Esophagus (tissue), 2 donors: Measurements from ENCODE around the gene SLC35F1. TPM values are rescaled to one million over a fixed set of nuclear protein-coding genes. Genes with fewer than 3 reads are reported as not detected.

Experiments
- H3K27ac ChIP-seq, 2 donors: one replicate each; pipeline ENCODE4 v1.5.1; 2013; ENCODE audit warnings: low read depth in 2 of 2, mild to moderate bottlenecking in 2 of 2, inconsistent platforms in 1 of 2, low read length in 1 of 2, moderate library complexity in 1 of 2
- H3K27me3 ChIP-seq, 2 donors: one replicate each; pipeline ENCODE4 v1.6.1; 2013; ENCODE audit warnings: low read length in 2 of 2, control low read depth in 1 of 2, mild to moderate bottlenecking in 1 of 2; ENCODE audit not compliant: insufficient read depth in 2 of 2, control insufficient read depth in 1 of 2
- H3K36me3 ChIP-seq, 2 donors: one replicate each; pipeline ENCODE4 v1.6.1; 2013; ENCODE audit warnings: low read length in 1 of 2; ENCODE audit not compliant: control insufficient read depth in 2 of 2, insufficient read depth in 2 of 2
- H3K4me1 ChIP-seq, 2 donors: one replicate each; pipeline ENCODE4 v1.6.1; 2013; ENCODE audit warnings: low read length in 1 of 2; ENCODE audit not compliant: control insufficient read depth in 2 of 2, insufficient read depth in 2 of 2
- H3K4me3 ChIP-seq, 2 donors: one replicate each; pipeline ENCODE4 v1.5.1; 2013; ENCODE audit warnings: low read length in 2 of 2, mild to moderate bottlenecking in 2 of 2, low read depth in 1 of 2, moderate library complexity in 1 of 2
- H3K9me3 ChIP-seq, 2 donors: one replicate each; pipeline ENCODE4 v1.6.1; 2013; ENCODE audit warnings: mild to moderate bottlenecking in 2 of 2, low read depth in 1 of 2, low read length in 1 of 2, moderate library complexity in 1 of 2; ENCODE audit not compliant: control insufficient read depth in 2 of 2, insufficient read depth in 1 of 2
- WGBS, 2 donors: extraction: QIAGEN DNeasy Blood & Tissue Kit; methylation state at CpG; one replicate each; pipeline ENCODE4 v1.1.7; 2013; 5-methylcytosine and 5-hydroxymethylcytosine counted together
- polyA plus RNA-seq, 2 donors: library from polyadenylated mRNA; stranded (reverse); fragments of 200-250 nt; gene quantifications; one replicate each; pipeline ENCODE4 v1.2.3, GENCODE V29; 2013
- donor health status: healthy with polysubstance abuse.
- donor health status: Bipolar disorder and iron deficiency.

The SLC35F1 gene
- polyA plus RNA-seq, 2 donors: 0.08 to 0.13 TPM

DNA sequence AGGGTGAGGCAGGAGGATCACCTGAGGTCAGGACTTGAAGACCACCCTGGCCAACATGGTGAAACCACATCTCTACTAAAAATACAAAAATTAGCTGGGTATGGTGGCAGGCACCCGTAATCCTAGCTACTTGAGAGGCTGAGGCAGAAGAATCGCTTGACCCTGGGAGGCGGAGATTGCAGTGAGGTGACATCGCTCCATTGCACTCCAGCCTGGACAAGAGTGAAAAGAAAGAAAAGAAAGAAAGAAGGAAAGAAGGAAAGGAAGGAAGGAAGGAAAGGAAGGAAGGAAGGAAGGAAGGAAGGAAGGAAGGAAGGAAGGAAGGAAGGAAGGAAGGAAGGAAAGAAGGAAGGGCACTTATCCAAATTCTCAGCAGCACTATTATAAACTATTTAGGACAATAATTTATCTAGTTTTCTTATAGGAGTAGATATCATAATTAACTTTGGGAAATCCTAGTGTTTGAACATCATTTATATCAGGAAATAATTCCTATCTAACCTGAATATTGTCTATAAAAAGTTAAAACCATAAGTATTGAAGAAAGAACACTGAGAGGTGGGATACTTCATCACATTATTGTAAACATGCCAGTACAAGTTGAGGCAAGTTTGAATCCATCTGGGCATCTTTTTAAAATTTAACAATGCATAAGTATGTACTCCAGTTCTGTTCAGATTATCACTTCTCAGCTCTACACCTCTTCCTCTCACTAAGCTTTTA is 305.5 kb downstream of the SLC35F1 start:
- 96% methylated on average over 4 of the region's 4 CpGs for WGBS, 2 donors

DNA sequence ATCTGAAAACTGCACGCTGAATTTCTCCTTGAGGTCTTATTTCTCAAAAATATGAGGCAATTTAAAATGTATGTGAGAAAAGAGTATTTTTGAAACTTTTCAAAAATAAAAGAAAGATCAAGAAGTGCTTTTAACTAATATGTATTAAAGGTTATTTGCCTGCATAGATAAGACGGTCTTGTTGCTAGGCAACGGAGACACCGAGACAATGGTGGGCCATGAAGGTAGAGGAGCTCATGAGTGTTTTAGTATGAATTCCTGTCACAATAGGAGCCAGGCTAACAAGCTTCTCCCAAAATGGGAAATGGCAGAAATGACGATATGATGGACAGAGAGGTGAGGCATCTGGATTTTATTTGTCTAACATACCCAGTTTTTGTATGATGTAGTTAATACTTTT is 308.2 kb downstream of the SLC35F1 start:
- WGBS, 2 donors: 75 to 78% methylated on average over 5 of the region's 5 CpGs
- H3K27ac ChIP-seq: no peak overlapping the region
- H3K36me3 ChIP-seq: no peaks in the 10 kb centered on the region
- no peaks in the 10 kb centered on the region for H3K27me3 ChIP-seq
- no peak overlapping the region for H3K4me3 ChIP-seq
- no peaks in the 10 kb centered on the region for H3K9me3 ChIP-seq
- H3K4me1 ChIP-seq: no peaks in the 10 kb centered on the region

More for the DNA sequence above, 305.5 kb downstream of the SLC35F1 start:
- Histone ChIP-seq H3K27me3 (no peaks in the 10 kb centered on the region), H3K4me1 (no peaks in the 10 kb centered on the region), H3K4me3 (no peak overlapping the region), H3K36me3 (no peaks in the 10 kb centered on the region), H3K27ac (no peak overlapping the region), H3K9me3 (no peaks in the 10 kb centered on the region)

DNA sequence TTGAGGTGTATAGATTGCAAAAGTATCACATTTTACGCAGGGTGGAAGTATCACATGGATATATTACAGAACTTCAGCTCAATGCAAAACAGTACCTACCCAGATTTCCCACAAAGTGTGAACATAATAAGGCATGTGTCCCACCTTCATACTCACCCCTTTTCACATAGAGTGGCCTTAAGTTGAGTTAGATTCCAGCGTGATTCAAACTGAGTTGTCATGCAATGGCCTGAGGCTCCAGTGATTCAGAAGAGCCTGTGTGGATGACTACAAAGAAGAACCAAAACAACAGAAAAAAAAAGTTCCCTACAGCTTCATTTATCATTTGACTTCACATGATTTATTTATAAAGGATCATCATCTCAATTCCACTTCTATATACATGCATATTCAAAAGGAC is 309.7 kb downstream of the SLC35F1 start:
- no peaks in the 10 kb centered on the region for H3K27me3 ChIP-seq
- H3K4me1 ChIP-seq: no peaks in the 10 kb centered on the region
- H3K4me3 ChIP-seq: no peak overlapping the region
- H3K36me3 ChIP-seq: no peaks in the 10 kb centered on the region
- no peak overlapping the region for H3K27ac ChIP-seq
- H3K9me3 ChIP-seq: no peaks in the 10 kb centered on the region
- 80 to 87% methylated on average over 2 of the region's 2 CpGs for WGBS, 2 donors

DNA sequence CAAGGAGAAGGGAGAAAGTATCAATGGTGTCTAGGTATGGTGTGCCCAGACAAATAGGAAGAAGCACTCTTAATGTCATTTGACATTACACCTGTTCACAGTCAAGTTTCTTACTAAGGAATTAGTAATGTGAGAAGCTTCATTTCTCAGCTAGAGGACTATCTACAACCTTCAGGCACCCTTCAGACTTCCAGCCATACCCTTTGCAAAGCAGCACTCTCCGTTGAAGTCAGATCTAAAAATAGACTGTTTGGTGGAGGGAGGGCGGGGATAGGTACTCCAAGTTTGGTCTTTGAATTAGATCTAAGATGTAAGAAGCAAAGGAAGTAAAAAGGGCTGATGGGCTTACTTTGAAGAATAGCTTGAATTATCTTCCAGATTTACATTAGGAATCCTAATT is 311.1 kb downstream of the SLC35F1 start:
- no peaks in the 10 kb centered on the region for H3K9me3 ChIP-seq
- no peak overlapping the region for H3K4me3 ChIP-seq
- no peaks in the 10 kb centered on the region for H3K4me1 ChIP-seq
- H3K36me3 ChIP-seq: no peaks in the 10 kb centered on the region
- WGBS, 2 donors: 59 to 62% methylated on average over 2 of the region's 2 CpGs
- no peaks in the 10 kb centered on the region for H3K27me3 ChIP-seq
- H3K27ac ChIP-seq: no peak overlapping the region

DNA sequence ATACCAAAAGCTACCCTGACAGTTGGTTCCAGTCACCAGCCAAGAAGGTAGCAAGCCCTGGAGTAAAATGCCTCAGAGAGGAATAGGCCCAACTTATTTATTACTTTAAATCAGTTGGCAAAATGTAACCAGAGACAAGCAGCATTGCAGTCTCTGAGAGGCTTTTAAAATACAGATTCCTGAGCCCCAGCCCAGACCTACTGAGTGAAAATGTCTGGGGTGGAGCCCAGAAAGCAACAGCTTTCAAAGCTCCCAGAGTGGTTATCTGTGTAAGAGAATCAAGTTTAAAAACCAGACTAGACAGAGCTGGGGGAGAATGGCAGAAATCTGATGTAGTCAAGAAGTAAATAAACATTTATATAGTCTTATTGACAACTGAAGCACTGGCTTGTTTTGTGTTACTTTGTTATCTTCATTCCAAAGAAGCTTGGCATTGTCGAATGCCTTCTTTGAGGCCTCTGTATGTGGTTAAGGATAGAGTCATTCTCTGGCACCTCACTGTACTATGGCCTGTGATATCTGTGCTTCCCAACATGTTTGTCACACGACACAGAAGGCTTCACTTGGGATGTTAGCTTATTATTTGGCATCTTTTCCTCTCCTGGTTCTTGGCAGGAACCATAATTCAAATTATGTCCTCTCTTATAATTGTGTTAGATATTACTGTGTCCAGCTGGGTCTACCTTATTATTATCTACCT is 313.5 kb downstream of the SLC35F1 start:
- 66 to 71% methylated on average over 2 of the region's 2 CpGs for WGBS, 2 donors
- Histone ChIP-seq H3K36me3 (no peaks in the 10 kb centered on the region), H3K27ac (no peak overlapping the region), H3K4me3 (no peak overlapping the region), H3K27me3 (no peaks in the 10 kb centered on the region), H3K4me1 (no peaks in the 10 kb centered on the region), H3K9me3 (no peaks in the 10 kb centered on the region)

DNA sequence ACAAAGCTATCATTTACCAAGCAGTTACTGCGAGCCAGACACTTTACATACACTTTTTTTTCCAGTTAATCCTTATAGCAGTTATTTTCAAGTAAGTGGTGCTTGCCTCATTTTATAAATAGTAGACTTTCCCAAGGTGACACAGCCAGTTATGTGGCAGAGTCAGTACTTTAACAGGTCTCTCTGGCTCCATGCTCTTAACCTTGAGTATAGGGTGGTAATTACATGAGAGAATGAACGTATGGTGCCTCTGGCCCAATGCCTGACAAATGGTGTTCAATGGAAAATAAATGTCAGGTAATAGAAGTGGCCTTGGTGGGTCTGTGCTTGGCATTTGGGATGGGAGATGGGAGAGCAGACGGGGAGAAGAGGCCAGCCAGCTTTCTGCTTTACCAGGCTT is 316.3 kb downstream of the SLC35F1 start:
- WGBS, 2 donors: 60 to 71% methylated on average over 3 of the region's 3 CpGs
- no peaks in the 10 kb centered on the region for H3K36me3 ChIP-seq
- no peaks in the 10 kb centered on the region for H3K4me1 ChIP-seq
- H3K27me3 ChIP-seq: no peaks in the 10 kb centered on the region
- H3K4me3 ChIP-seq: no peak overlapping the region
- H3K9me3 ChIP-seq: no peaks in the 10 kb centered on the region
- H3K27ac ChIP-seq: no peak overlapping the region

DNA sequence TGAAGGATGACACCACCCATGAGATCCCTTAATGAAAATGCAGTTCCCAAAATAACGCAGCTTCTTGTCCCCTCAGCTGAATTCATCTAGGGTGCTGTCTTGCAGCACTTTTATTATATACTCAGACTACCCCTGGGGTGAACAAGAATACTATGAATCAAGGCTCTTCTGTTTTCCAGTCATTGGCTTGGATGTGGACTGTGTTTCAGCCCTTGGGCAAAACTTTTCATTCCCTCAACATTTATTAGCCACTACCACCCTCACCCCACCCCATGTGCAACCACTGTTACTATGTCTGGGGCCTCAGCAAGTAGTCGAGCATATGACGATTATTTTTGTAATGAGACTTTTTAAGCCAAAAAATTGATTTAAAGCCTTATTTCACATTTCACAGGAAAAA is 321.8 kb downstream of the SLC35F1 start:
- no peaks in the 10 kb centered on the region for H3K9me3 ChIP-seq
- no peaks in the 10 kb centered on the region for H3K27me3 ChIP-seq
- WGBS, 2 donors: 51 to 59% methylated on average over 3 of the region's 3 CpGs
- H3K27ac ChIP-seq: no peak overlapping the region
- no peaks in the 10 kb centered on the region for H3K4me1 ChIP-seq
- no peak overlapping the region for H3K4me3 ChIP-seq
- no peaks in the 10 kb centered on the region for H3K36me3 ChIP-seq

DNA sequence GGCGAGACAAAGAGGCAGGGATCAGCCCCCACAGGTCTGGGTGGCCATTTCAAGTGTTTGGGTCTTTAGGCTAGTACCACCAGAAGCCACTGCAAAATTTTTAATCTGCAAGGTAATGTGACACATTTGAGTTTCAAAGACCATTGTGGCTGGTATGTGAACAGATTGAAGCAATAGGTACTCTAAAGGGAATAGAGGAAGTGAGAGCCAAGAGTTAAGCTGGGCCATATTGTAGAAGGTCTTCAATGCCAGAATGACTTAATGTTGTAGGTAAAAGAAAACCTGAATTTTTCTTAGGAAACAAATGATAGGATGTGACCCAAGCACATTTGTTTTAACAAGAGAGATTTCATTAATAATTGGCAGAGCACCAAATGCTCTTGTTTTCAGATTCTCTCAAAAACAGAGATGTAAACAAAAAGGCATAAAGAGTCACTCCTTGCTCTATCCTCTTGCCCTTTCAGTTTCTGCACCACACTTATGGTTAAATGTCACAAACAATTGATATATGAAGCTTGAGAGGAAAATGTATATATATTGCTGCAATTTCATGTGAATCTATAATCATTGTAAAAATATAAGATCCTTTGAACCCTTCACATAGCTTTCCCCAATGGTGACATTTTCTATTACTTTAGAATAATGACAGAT is 333.9 kb downstream of the SLC35F1 start:
- Histone ChIP-seq H3K36me3 (no peaks in the 10 kb centered on the region), H3K9me3 (no peaks in the 10 kb centered on the region), H3K4me1 (no peaks in the 10 kb centered on the region), H3K27ac (no peak overlapping the region), H3K27me3 (no peaks in the 10 kb centered on the region), H3K4me3 (no peak overlapping the region)
- WGBS, 2 donors: 81 to 84% methylated on average over 1 of the region's 1 CpG

DNA sequence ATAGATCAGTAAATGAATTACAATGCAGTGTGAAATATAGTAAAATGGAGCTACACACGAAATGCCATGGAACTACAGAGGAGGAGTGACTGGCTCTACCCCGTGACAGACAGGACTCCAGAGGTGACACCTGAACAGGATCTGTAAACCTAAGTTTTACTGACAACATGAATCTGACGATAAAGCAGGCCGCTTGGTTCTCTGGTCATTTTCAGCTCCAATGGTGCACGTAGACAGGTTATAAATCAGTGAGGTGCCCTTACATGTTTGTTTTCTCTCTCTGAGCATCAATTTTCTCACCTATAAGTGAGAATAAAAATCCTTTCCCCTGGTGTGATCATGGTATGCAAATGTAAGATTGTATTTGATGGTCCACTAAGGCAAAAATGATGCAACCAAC is 339.3 kb downstream of the SLC35F1 start:
- Histone ChIP-seq H3K4me1 (no peaks in the 10 kb centered on the region), H3K36me3 (no peaks in the 10 kb centered on the region), H3K27ac (no peak overlapping the region), H3K9me3 (no peaks in the 10 kb centered on the region), H3K4me3 (no peak overlapping the region), H3K27me3 (no peaks in the 10 kb centered on the region)
- 75 to 77% methylated on average over 5 of the region's 5 CpGs for WGBS, 2 donors
